K562 (cell line): ENCODE data around the gene ELMOD2. TPM values are rescaled to one million over a fixed set of nuclear protein-coding genes. Genes with fewer than 3 reads are reported as not detected.

Source experiments
- ATAC-seq: fragments of 200-7000 bp; cut with Tn5 transposase; 3 replicates; pipeline ENCODE4 v1.9.1; 2020; ENCODE audit warnings: moderate library complexity
- Bru-seq: library from RNA; stranded (reverse); fragments of 400-500 nt; gene quantifications from one replicate; lab custom pipeline; 2021; lab: Mats Ljungman, UMichigan
- BruChase-seq, 2 experiments: library from RNA; stranded (reverse); fragments of 400-500 nt; gene quantifications; one replicate each; lab custom pipeline; 2021; lab: Mats Ljungman, UMichigan
- BruUV-seq: library from RNA; stranded (reverse); fragments of 400-500 nt; replicated peaks from 2 replicates; lab custom pipeline; 2021; lab: Mats Ljungman, UMichigan
- CTCF ChIA-PET: fragments of 300-600 bp; formaldehyde crosslinking; extraction: SDS; loops from one replicate; lab custom pipeline; 2021; ENCODE audit warnings: low intra/inter-chr PET ratio; lab: Yijun Ruan, JAX
- POLR2A ChIA-PET: fragments of 300-600, 350-650 bp; sonication (Branson Sonifier 250); formaldehyde crosslinking; extraction: SDS; loops from one replicate; lab custom pipeline; 2021; ENCODE audit warnings: antibody characterized with exemption, inconsistent platforms; lab: Yijun Ruan, JAX
- DNase-seq, 4 experiments: peaks; one replicate each; pipeline versions ENCODE4 v3.0.0 to v3.0.0-alpha.2; 2011 to 2018; ENCODE audit warnings: low spot score in 3 of 4, mixed read lengths in 3 of 4; ENCODE audit errors: extremely low read depth in 1 of 4
- FAIRE-seq: peaks from 2 replicates; lab custom pipeline; 2011; peaks lifted over from hg19 to GRCh38; lab: Jason Lieb, UNC
- H2AFZ ChIP-seq: 2 replicates; pipeline ENCODE4 v1.6.0; 2011; ENCODE audit warnings: low read depth, low read length, control low read depth, inconsistent platforms
- H3K27ac ChIP-seq: fragments of 200-600 bp; 3 replicates; pipeline ENCODE4 v1.8.0; 2011; ENCODE audit warnings: low read depth, mild to moderate bottlenecking, control low read depth, inconsistent platforms, low read length, moderate library complexity, mixed read lengths; ENCODE audit errors: extremely low read depth
- H3K27me3 ChIP-seq, 2 experiments: fragments of 300-600 bp in 1 of 2; 2 replicates in 1 of 2; 3 replicates in 1 of 2; pipeline versions ENCODE4 v1.6.0 to v1.8.0; 2011; ENCODE audit warnings: inconsistent platforms in 2 of 2, low read length in 2 of 2, mild to moderate bottlenecking in 1 of 2, mixed read lengths in 1 of 2, moderate library complexity in 1 of 2; ENCODE audit not compliant: control insufficient read depth in 2 of 2, insufficient read depth in 2 of 2
- H3K36me3 ChIP-seq: fragments of 300-600 bp; 3 replicates; pipeline ENCODE4 v1.8.0; 2011; ENCODE audit warnings: mild to moderate bottlenecking, low read length, inconsistent platforms; ENCODE audit not compliant: control insufficient read depth, insufficient read depth
- H3K4me1 ChIP-seq, 2 experiments: fragments of 200-600 bp in 1 of 2; replicated peaks in 1 of 2; 2 replicates in 1 of 2; 3 replicates in 1 of 2; pipeline versions ENCODE4 v1.5.1 to v1.8.0; 2011; ENCODE audit warnings: inconsistent platforms in 2 of 2, low read length in 2 of 2, mild to moderate bottlenecking in 1 of 2, mixed read lengths in 1 of 2, moderate library complexity in 1 of 2; ENCODE audit not compliant: control insufficient read depth in 2 of 2, insufficient read depth in 2 of 2
- H3K4me2 ChIP-seq: 2 replicates; pipeline ENCODE4 v1.6.1; 2011; ENCODE audit warnings: low read length, control low read depth, inconsistent platforms, mixed read lengths; ENCODE audit not compliant: insufficient read depth
- H3K4me3 ChIP-seq: fragments of 200-600 bp; sonication (generic), shearing (Covaris generic); 2 replicates; pipeline ENCODE4 v1.5.1; 2016; ENCODE audit warnings: control low read depth, inconsistent platforms
- H3K79me2 ChIP-seq: fragments of 200-600 bp; 3 replicates; pipeline ENCODE4 v1.8.0; 2011; ENCODE audit warnings: low read length, inconsistent platforms; ENCODE audit not compliant: control insufficient read depth, insufficient read depth
- H3K9ac ChIP-seq, 2 experiments: 2 replicates each; pipeline versions ENCODE4 v1.6.0 to v1.6.1; 2011; ENCODE audit warnings: low read depth in 2 of 2, low read length in 2 of 2, control low read depth in 1 of 2, inconsistent platforms in 1 of 2, mild to moderate bottlenecking in 1 of 2, mixed read lengths in 1 of 2; ENCODE audit not compliant: insufficient read depth in 1 of 2
- H3K9me1 ChIP-seq: one replicate; pipeline ENCODE4 v1.6.0; 2011; ENCODE audit warnings: inconsistent platforms, mild to moderate bottlenecking, low read length, moderate library complexity; ENCODE audit not compliant: control insufficient read depth, insufficient read depth
- H3K9me3 ChIP-seq: replicated peaks from 2 replicates; pipeline ENCODE4 v1.5.1; 2011; ENCODE audit warnings: low read depth, low read length, inconsistent platforms; ENCODE audit not compliant: control insufficient read depth, insufficient read depth
- H4K20me1 ChIP-seq: replicated peaks from 2 replicates; pipeline ENCODE4 v1.6.1; 2011; ENCODE audit warnings: low read length, inconsistent platforms, mixed read lengths; ENCODE audit not compliant: control insufficient read depth, insufficient read depth
- BACH1 ChIP-seq: fragments of 200-800 bp; sonication (Bioruptor generic); IDR thresholded peaks from 2 replicates; pipeline ENCODE4 v1.6.1; 2016; ENCODE audit warnings: missing genetic modification characterization, missing compliant biosample characterization
- CBX5 ChIP-seq: IDR thresholded peaks from 2 replicates; pipeline ENCODE4 v1.6.1; 2014; ENCODE audit warnings: low read depth, borderline replicate concordance
- E2F1 ChIP-seq: sonication (generic); formaldehyde crosslinking; IDR thresholded peaks from 2 replicates; pipeline ENCODE4 v1.8.1; 2023; ENCODE audit warnings: mild to moderate bottlenecking, missing genetic modification reagents, moderate library complexity
- EP400 ChIP-seq: fragments of 450-650 bp; IDR thresholded peaks from 2 replicates; pipeline ENCODE4 v1.6.1; 2017; ENCODE audit warnings: antibody characterized with exemption, mild to moderate bottlenecking, moderate library complexity
- HNRNPLL ChIP-seq: fragments of 200-400 bp; formaldehyde crosslinking; IDR thresholded peaks from 2 replicates; pipeline ENCODE4 v1.6.1; 2017; ENCODE audit warnings: low read length, low read depth, mild to moderate bottlenecking; ENCODE audit not compliant: poor library complexity, severe bottlenecking
- JUNB ChIP-seq: fragments of 450-650 bp; formaldehyde crosslinking; conservative IDR thresholded peaks from 2 replicates; pipeline ENCODE4 v1.4.0; 2020; ENCODE audit warnings: mild to moderate bottlenecking
- PHF20 ChIP-seq: fragments of 450-650 bp; IDR thresholded peaks from 2 replicates; pipeline ENCODE4 v1.6.1; 2018; ENCODE audit not compliant: partially characterized antibody
- SMARCB1 ChIP-seq: IDR thresholded peaks from 2 replicates; pipeline ENCODE4 v1.6.1; 2011; ENCODE audit warnings: improper control_type of control experiment, low read depth; ENCODE audit not compliant: insufficient read length
- TFAM ChIP-seq: fragments of 250-450 bp; sonication (Bioruptor Pico); conservative IDR thresholded peaks from 2 replicates; pipeline ENCODE4 v1.5.0; 2021; ENCODE audit warnings: mild to moderate bottlenecking, moderate library complexity
- ZNF311 ChIP-seq: fragments of 250-450 bp; sonication (Bioruptor Pico); IDR thresholded peaks from 2 replicates; pipeline ENCODE4 v1.4.0; 2020; ENCODE audit warnings: mild to moderate bottlenecking, moderate library complexity
- WGBS: fragments of 100-300 bp; shearing (Covaris generic); methylation state at CpG from one replicate; pipeline ENCODE4 v1.1.6; 2016; ENCODE audit warnings: low coverage, mixed read lengths; ENCODE audit not compliant: insufficient coverage; ENCODE audit errors: missing lambda C conversion rate; 5-methylcytosine and 5-hydroxymethylcytosine counted together
- in situ Hi-C: fragments of 300-500 bp; cut with MboI; formaldehyde crosslinking; loops from 4 replicates; pipeline ENCODE4 v1.15.0; 2018; ENCODE audit warnings: inconsistent platforms, mixed read lengths
- intact Hi-C: fragments of 100-400 bp; cut with micrococcal nuclease; formaldehyde crosslinking; loops from 2 replicates; pipeline ENCODE4 v1.14.2; 2022
- long read RNA-seq, 3 experiments: library from polyadenylated mRNA in 2 of 3; library from RNA in 1 of 3; unstranded in 2 of 3; stranded (forward) in 1 of 3; transcript quantifications; one replicate each; pipeline ENCODE4 v2.0.0, GENCODE V29; 2019 to 2022
- polyA minus RNA-seq, 3 experiments: library from RNA; depleted of rRNA, polyadenylated mRNA; stranded (reverse); fragments of >200 nt; gene quantifications; 2 replicates each; pipeline ENCODE4 v1.2.3, GENCODE V29; 2011
- polyA plus RNA-seq, 8 experiments: library from polyadenylated mRNA; depleted of rRNA in 4 of 8; stranded (reverse) in 5 of 8; unstranded in 3 of 8; fragments of >200 nt; fragmentation: Nextera tagmentation in 2 of 8; fragmentation: Illumina TruSeq in 1 of 8; extraction: Ambion mirVana in 2 of 8; extraction: Trizol in 1 of 8; gene quantifications; 2 replicates each; pipeline versions ENCODE4 v1.2.1 to v1.2.3, GENCODE V29; 2011 to 2014; ENCODE audit warnings: inconsistent platforms in 1 of 8, missing spikeins in 1 of 8
- total RNA-seq, 7 experiments: library from RNA; depleted of rRNA in 6 of 7; stranded (reverse); fragments of >200 nt in 6 of 7; fragmentation: Illumina TruSeq in 2 of 7; extraction: Trizol in 2 of 7; gene quantifications; 2 replicates each; pipeline versions ENCODE4 v1.2.1 to v1.2.3, GENCODE V29; 2011 to 2021; ENCODE audit warnings: low replicate concordance in 1 of 7
- TF ChIP-seq, protein P1 (sequence below): fragments of 200-800 bp; sonication (Bioruptor generic); IDR thresholded peaks from 2 replicates; pipeline ENCODE4 v1.6.1; 2017; ENCODE audit warnings: missing genetic modification characterization, missing compliant biosample characterization

ELMOD2 gene
- total RNA-seq (2011; cell fraction: chromatin; rRNA removed; ENCODE audit: low replicate concordance): 20.4 and 46.7 TPM in 2 replicates
- 9.5 and 13.3 TPM in 2 replicates for total RNA-seq (2011; cell fraction: nucleolus; rRNA removed)
- total RNA-seq (2011; cell fraction: nucleoplasm; rRNA removed): 26.5 and 30.5 TPM in 2 replicates
- total RNA-seq (2014; rRNA removed) (11.1 and 13.7 TPM in 2 replicates), total RNA-seq (2014; rRNA removed; fragmentation: Illumina TruSeq; extraction: Trizol) (23.3 and 27.6 TPM in 2 replicates), total RNA-seq (2015; rRNA removed; fragmentation: Illumina TruSeq; extraction: Trizol) (20.8 and 22.9 TPM in 2 replicates), total RNA-seq (2021) (21.9 and 24.0 TPM in 2 replicates), polyA plus RNA-seq (2011; rRNA removed) (12.3 and 22.3 TPM in 2 replicates), polyA plus RNA-seq (2014; fragmentation: Illumina TruSeq; extraction: Trizol) (13.3 and 14.3 TPM in 2 replicates), polyA plus RNA-seq (2014; fragmentation: Nextera tagmentation; extraction: Ambion mirVana) (10 to 100 TPM; 11.0 to 13.1 TPM), polyA plus RNA-seq (2014; rRNA removed) (12.1 and 12.3 TPM in 2 replicates), polyA minus RNA-seq (2011; rRNA and poly(A)+ RNA removed) (27.1 and 28.2 TPM in 2 replicates), Bru-seq, nascent RNA (percentile 82 among the genes with signal in this experiment), BruChase-seq, experiment 1, labeled RNA remaining after a 2-hour chase (percentile 86 among the genes with signal in this experiment), BruChase-seq, experiment 2, labeled RNA remaining after a 6-hour chase (percentile 84 among the genes with signal in this experiment)
- polyA plus RNA-seq (2011; cell fraction: cytosol; rRNA removed): 2.6 and 4.5 TPM in 2 replicates
- polyA plus RNA-seq (2011; cell fraction: nucleus; rRNA removed): 9.0 and 9.3 TPM in 2 replicates
- polyA plus RNA-seq (2012): 9.6 and 13.6 TPM in 2 replicates
- 7.3 and 12.7 TPM in 2 replicates for polyA minus RNA-seq (2011; cell fraction: cytosol; rRNA and poly(A)+ RNA removed)
- 30.2 and 42.3 TPM in 2 replicates for polyA minus RNA-seq (2011; cell fraction: nucleus; rRNA and poly(A)+ RNA removed)
- long read RNA-seq, experiment 1, full-length matches to known transcripts: 36 of 47 reads
- long read RNA-seq, experiment 1, partial matches to known transcripts: 2 of 47 reads
- long read RNA-seq, experiment 1, other reads (novel, unspliced or antisense): 9 of 47 reads
- long read RNA-seq, experiment 2, full-length matches to known transcripts: 1 of 15 reads
- long read RNA-seq, experiment 2, partial matches to known transcripts: 0 of 15 reads
- long read RNA-seq, experiment 2, other reads (novel, unspliced or antisense): 14 of 15 reads
- long read RNA-seq, experiment 3, full-length matches to known transcripts: 6 of 10 reads
- long read RNA-seq, experiment 3, partial matches to known transcripts: 0 of 10 reads
- long read RNA-seq, experiment 3, other reads (novel, unspliced or antisense): 4 of 10 reads

DNA sequence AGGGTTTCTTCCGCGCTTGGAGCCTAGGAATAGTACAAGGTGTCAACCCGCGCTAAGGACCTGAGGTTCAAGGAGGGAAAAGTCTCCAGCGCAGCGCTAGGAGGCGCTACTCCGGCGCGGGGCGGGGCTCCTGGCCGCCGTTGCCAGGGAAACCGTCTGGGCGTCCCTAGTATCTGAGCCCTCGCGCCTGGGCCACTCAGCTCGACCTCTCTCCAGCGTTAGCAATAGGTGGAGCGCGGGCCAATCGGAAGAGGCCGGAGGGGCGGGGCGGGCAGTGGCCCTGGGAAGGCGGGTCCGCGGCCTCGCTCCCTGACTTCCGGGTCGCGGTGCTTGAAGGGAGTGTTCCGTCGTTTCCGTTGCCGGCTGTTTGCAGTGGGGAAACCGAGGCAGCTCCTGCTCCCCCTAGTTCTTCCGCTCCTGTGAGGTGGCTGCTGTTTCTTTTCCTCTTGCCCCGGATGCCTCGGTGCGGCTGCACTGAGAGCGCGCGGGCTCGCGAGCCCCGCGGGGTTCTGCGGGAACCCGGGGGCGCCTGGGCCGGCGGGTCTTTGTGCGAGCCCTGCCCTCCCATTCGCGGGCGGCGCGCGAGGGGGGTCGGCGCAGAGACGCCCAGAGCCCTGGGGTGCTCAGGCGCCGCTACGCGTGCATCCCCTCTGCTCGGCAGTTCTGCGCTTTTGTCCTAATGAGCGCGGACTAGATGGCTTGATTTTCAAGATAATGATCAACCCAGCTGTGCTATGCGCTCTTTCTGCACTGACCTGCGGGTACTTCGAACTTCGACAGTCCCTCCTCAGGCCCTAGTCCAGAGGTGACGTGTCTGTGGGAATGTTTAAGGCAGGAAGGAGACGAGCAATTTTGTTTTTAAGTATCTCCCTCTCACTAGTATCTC, at the start of gene ELMOD2:
TSS of gene ELMOD2 (plus strand) at position 312 of the 886 bp plus-strand sequence. CDS start 1,261 bp downstream, outside the sequence.
- peaks cover 18% of the 10 kb centered on the region for H3K36me3 ChIP-seq
- intact Hi-C loops (loop anchor here (5.0 kb wide), 3 partner anchors 88 to 152 kb away; partner anchors contain the start of genes CLGN and SCOC), in situ Hi-C loops (no loop called here)
- no peaks in the 10 kb centered on the region; the same call in 1 of the 2 replicates for H4K20me1 ChIP-seq
- H3K9me1 ChIP-seq: no peaks in the 10 kb centered on the region
- peak; percentile 83 for FAIRE-seq
- peak; percentile 100 for ATAC-seq
- H3K4me3 ChIP-seq: peak within 1 kb of the TSS; percentile 96
- peaks cover 5 to 7% of the 10 kb centered on the region in 2 experiments; a peak in 3 of 5 replicates for H3K4me1 ChIP-seq
- H3K79me2 ChIP-seq: peaks cover 16% of the 10 kb centered on the region
- H3K27me3 ChIP-seq: no peaks in the 10 kb centered on the region
- 0 out of 2 replicates have a peak, but pooled peaks cover 3% of the 10 kb centered on the region for H3K9me3 ChIP-seq
- ChIA-PET POLR2A (interaction anchor here (1.5 kb wide), 1 partner anchor 9 kb away, joined by 6 read pairs; no protein-coding TSS in a partner anchor), CTCF (no interaction called here)
- 1% methylated on average over 55 of the region's 77 CpGs for WGBS
- peak within 1 kb of the TSS; percentile 84 for H3K27ac ChIP-seq
- peak within 1 kb of the TSS; percentile 95 for H2AFZ ChIP-seq
- H3K9ac ChIP-seq: peak within 1 kb of the TSS; percentile 75 to 91
- DNase-seq: peak; percentile 97 to 98 (median 98)
- peak within 1 kb of the TSS; percentile 91 for H3K4me2 ChIP-seq
- BruUV-seq: TSS peak; percentile 49
- TF ChIP-seq ZNF311 (CRISPR knock-in tag) (no peak), TFAM (CRISPR knock-in tag) (no peak), PHF20 (peak; percentile 93), SMARCB1 (no peak), CBX5 (no peak), BACH1 (tag) (no peak), EP400 (no peak; the same call in 1 of the 2 replicates), HNRNPLL (peak; percentile 88), JUNB (no peak), E2F1 (CRISPR knock-in tag) (no peak; the same call in 1 of the 2 replicates)
- TF ChIP-seq, protein P1, sequence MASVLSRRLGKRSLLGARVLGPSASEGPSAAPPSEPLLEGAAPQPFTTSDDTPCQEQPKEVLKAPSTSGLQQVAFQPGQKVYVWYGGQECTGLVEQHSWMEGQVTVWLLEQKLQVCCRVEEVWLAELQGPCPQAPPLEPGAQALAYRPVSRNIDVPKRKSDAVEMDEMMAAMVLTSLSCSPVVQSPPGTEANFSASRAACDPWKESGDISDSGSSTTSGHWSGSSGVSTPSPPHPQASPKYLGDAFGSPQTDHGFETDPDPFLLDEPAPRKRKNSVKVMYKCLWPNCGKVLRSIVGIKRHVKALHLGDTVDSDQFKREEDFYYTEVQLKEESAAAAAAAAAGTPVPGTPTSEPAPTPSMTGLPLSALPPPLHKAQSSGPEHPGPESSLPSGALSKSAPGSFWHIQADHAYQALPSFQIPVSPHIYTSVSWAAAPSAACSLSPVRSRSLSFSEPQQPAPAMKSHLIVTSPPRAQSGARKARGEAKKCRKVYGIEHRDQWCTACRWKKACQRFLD: no peak
